SJCRH30 (cell line): Measurements from ENCODE around the gene KIAA0319L. TPM values are rescaled to one million over a fixed set of nuclear protein-coding genes. Genes with fewer than 3 reads are reported as not detected.

Source experiments
- DNase-seq, 2 experiments: peaks; one replicate each; pipeline ENCODE4 v3.0.0-alpha.2; 2015 to 2020
- H3K27ac ChIP-seq: fragments of 250-450 bp; sonication (Bioruptor Pico); 2 replicates; pipeline ENCODE4 v1.5.1; 2020; ENCODE audit warnings: mild to moderate bottlenecking, moderate library complexity
- H3K27me3 ChIP-seq: fragments of 250-450 bp; sonication (Bioruptor Pico); 2 replicates; pipeline ENCODE4 v1.5.1; 2020; ENCODE audit warnings: mild to moderate bottlenecking, moderate library complexity
- H3K36me3 ChIP-seq: fragments of 250-450 bp; sonication (Bioruptor Pico); 2 replicates; pipeline ENCODE4 v1.5.1; 2020; ENCODE audit warnings: mild to moderate bottlenecking, moderate library complexity
- H3K4me1 ChIP-seq: fragments of 250-450 bp; sonication (Bioruptor Pico); 2 replicates; pipeline ENCODE4 v1.5.1; 2020; ENCODE audit warnings: mild to moderate bottlenecking, moderate library complexity
- H3K4me3 ChIP-seq: fragments of 250-450 bp; sonication (Bioruptor Pico); 2 replicates; pipeline ENCODE4 v1.5.1; 2020; ENCODE audit warnings: mild to moderate bottlenecking, moderate library complexity
- H3K9me3 ChIP-seq: fragments of 250-450 bp; sonication (Bioruptor Pico); replicated peaks from 2 replicates; pipeline ENCODE4 v1.5.1; 2020; ENCODE audit warnings: mild to moderate bottlenecking, moderate library complexity
- total RNA-seq: library from RNA; depleted of rRNA; stranded (reverse); fragments of >200 nt; shearing (Covaris generic); gene quantifications from 2 replicates; pipeline ENCODE4 v1.2.3, GENCODE V29; 2014; rRNA removed

Gene KIAA0319L
- total RNA-seq, result 25.4 and 29.9 TPM in 2 replicates

DNA sequence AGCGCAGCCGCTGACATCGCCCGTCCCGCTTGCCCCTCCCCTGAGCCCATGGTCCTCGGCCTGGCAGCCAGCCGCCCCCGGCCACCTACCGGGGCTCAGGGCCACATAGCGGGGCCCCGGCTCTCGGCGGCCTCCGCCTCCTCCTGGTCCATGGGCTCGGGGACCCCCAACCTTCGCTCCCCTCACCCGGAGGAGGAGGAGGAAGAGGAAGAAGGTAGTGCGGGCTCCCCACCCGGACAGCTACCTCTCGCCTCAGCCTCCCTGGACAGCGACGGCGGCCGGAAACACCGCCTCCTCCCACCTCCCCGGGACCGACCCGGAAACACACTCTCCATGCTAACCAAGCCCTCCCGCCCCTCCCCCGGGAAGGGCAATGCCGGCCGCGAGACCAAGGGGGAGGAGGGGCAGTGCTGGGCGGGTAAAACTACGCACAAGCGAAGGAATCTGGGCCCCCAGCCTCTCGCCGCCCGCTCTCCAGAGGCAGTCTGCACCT, at the start of gene KIAA0319L:
Gene KIAA0319L, minus strand, starts transcription at position 286 of the 493 bp plus-strand sequence. CDS start 2,912 bp downstream, outside the sequence.
- peak; percentile 70 to 76 for DNase-seq
- H3K27me3 ChIP-seq, result no peaks in the 10 kb centered on the region
- H3K36me3 ChIP-seq, result peaks cover 4% of the 10 kb centered on the region
- peak within 1 kb of the TSS; percentile 91 for H3K27ac ChIP-seq
- peak within 1 kb of the TSS; percentile 89 for H3K4me3 ChIP-seq
- H3K4me1 ChIP-seq, result peaks cover 15% of the 10 kb centered on the region
- no peaks in the 10 kb centered on the region for H3K9me3 ChIP-seq

- Histone ChIP-seq H3K36me3 (peaks cover 74% of the 10 kb centered on the region), H3K27ac (peak overlapping the region; percentile 94), H3K27me3 (no peaks in the 10 kb centered on the region), H3K9me3 (no peaks in the 10 kb centered on the region), H3K4me3 (peak overlapping the region; percentile 3; the same call in 1 of the 2 replicates), H3K4me1 (peaks cover 49% of the 10 kb centered on the region)
- no peak for DNase-seq
Measured at GRCh38 chr1:35605867-35606182, 48.6 kb upstream of the KIAA0319L start.

DNA sequence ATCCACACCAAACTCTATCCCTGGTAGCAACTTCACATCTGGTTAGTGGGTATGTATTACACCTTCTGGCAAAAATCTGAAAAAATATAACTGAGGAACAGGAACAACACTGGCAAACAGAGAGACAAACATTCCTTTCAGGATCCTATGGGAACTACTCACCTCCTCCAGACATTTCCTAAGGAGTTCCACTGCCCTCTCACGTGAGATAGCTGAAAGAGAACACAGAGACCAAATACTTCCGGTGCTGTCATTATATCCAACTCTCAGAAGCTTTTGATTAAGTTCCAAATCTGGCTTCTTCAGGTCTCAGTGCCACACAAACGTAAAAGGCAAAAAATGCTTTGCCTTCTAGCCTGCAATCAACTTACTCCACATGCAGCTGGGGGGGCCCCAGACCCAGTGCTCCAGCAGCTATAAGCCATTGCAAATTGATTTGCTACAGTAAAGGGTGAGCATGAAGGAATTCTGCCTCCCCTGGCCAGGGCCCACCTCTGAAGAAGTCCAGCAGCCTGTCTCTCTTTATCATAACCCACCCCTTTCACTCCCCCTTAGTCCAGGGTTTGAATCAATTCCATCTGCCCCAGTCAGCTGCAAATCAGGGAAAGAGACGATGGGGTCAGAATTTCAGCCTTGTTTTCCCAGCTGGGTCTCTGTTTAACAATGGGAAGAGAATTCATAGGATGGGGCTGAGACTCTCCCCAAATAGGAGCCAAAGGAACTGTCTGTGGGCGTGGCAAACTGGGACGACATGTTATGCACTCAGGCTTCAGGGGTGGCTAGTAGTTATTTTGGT, 48.1 kb upstream of the KIAA0319L start:
- peak overlapping the region; percentile 94 for H3K27ac ChIP-seq
- DNase-seq, result peak; percentile 97 to 99
- H3K4me3 ChIP-seq, result peak overlapping the region; percentile 42
- H3K36me3 ChIP-seq, result peaks cover 76% of the 10 kb centered on the region
- H3K27me3 ChIP-seq, result no peaks in the 10 kb centered on the region
- H3K4me1 ChIP-seq, result peaks cover 54% of the 10 kb centered on the region
- H3K9me3 ChIP-seq, result no peaks in the 10 kb centered on the region

- Histone ChIP-seq H3K9me3 (no peaks in the 10 kb centered on the region), H3K4me3 (peak overlapping the region; percentile 42), H3K4me1 (peaks cover 61% of the 10 kb centered on the region), H3K27ac (peak overlapping the region; percentile 94), H3K36me3 (peaks cover 65% of the 10 kb centered on the region), H3K27me3 (no peaks in the 10 kb centered on the region)
- DNase-seq, result peak in 1 of 2 experiments; percentile 36
Measured at GRCh38 chr1:35603941-35604340, 46.7 kb upstream of the KIAA0319L start.

GRCh38 chr1:35603468-35603867, 46.3 kb upstream of the KIAA0319L start:
- Histone ChIP-seq H3K4me1 (peaks cover 66% of the 10 kb centered on the region), H3K27me3 (no peaks in the 10 kb centered on the region), H3K9me3 (no peaks in the 10 kb centered on the region), H3K27ac (peak overlapping the region; percentile 94), H3K4me3 (no peak overlapping the region), H3K36me3 (peaks cover 61% of the 10 kb centered on the region)
- DNase-seq, result peak in 1 of 2 experiments; percentile 57

- H3K27ac ChIP-seq, result peak overlapping the region; percentile 93
- no peak for DNase-seq
- H3K27me3 ChIP-seq, result no peaks in the 10 kb centered on the region
- H3K36me3 ChIP-seq, result peaks cover 52% of the 10 kb centered on the region
- H3K9me3 ChIP-seq, result no peaks in the 10 kb centered on the region
- H3K4me3 ChIP-seq, result no peak overlapping the region
- peaks cover 53% of the 10 kb centered on the region for H3K4me1 ChIP-seq
Measured at GRCh38 chr1:35600593-35600992, 43.4 kb upstream of the KIAA0319L start.

- Histone ChIP-seq H3K4me3 (no peak overlapping the region), H3K9me3 (no peaks in the 10 kb centered on the region), H3K4me1 (peaks cover 45% of the 10 kb centered on the region), H3K27ac (peak overlapping the region; percentile 93), H3K27me3 (no peaks in the 10 kb centered on the region), H3K36me3 (peaks cover 56% of the 10 kb centered on the region)
- DNase-seq, result peak; percentile 39 to 86
Measured at GRCh38 chr1:35599411-35599810, 42.2 kb upstream of the KIAA0319L start.

DNA sequence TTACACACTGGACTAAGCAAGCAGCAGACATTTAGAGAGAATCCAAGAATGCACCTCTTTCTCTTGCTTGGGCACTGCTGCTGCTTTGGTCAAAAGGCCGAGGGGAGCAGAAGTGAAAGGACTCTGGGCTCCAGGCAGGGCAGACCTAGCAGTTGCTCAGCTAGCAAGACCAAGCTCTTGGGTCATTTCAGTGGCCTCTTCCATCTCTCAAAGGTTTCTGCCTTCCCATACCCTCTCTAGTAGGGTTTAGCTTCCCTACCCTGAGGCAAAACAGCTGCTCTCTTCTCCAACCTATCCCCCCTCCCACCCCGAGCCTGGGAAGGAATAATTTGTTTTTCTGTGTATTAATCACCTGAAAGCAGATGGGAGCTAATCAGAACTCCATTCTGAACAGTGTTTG, 41.7 kb upstream of the KIAA0319L start:
- peak; percentile 93 to 98 for DNase-seq
- Histone ChIP-seq H3K4me3 (no peak overlapping the region), H3K27me3 (no peaks in the 10 kb centered on the region), H3K36me3 (peaks cover 52% of the 10 kb centered on the region), H3K9me3 (no peaks in the 10 kb centered on the region), H3K27ac (peak overlapping the region; percentile 93), H3K4me1 (peaks cover 41% of the 10 kb centered on the region)

GRCh38 chr1:35597870-35598269, 40.7 kb upstream of the KIAA0319L start:
- Histone ChIP-seq H3K9me3 (no peaks in the 10 kb centered on the region), H3K27ac (no peak overlapping the region), H3K4me1 (peaks cover 32% of the 10 kb centered on the region), H3K36me3 (peaks cover 52% of the 10 kb centered on the region), H3K4me3 (no peak overlapping the region), H3K27me3 (no peaks in the 10 kb centered on the region)
- DNase-seq, result no peak

GRCh38 chr1:35595684-35596083, 38.5 kb upstream of the KIAA0319L start:
- no peak for DNase-seq
- Histone ChIP-seq H3K4me1 (peaks cover 32% of the 10 kb centered on the region), H3K4me3 (no peak overlapping the region), H3K36me3 (peaks cover 47% of the 10 kb centered on the region), H3K9me3 (no peaks in the 10 kb centered on the region), H3K27ac (no peak overlapping the region), H3K27me3 (no peaks in the 10 kb centered on the region)

GRCh38 chr1:35594005-35594760, 37.0 kb upstream of the KIAA0319L start:
- no peak for DNase-seq
- no peak overlapping the region for H3K4me3 ChIP-seq
- H3K4me1 ChIP-seq, result peaks cover 17% of the 10 kb centered on the region
- H3K9me3 ChIP-seq, result no peaks in the 10 kb centered on the region
- H3K27me3 ChIP-seq, result no peaks in the 10 kb centered on the region
- H3K27ac ChIP-seq, result no peak overlapping the region
- peaks cover 42% of the 10 kb centered on the region for H3K36me3 ChIP-seq

GRCh38 chr1:35592991-35593769, 36.0 kb upstream of the KIAA0319L start:
- Histone ChIP-seq H3K36me3 (peaks cover 41% of the 10 kb centered on the region), H3K27me3 (no peaks in the 10 kb centered on the region), H3K27ac (no peak overlapping the region), H3K4me3 (no peak overlapping the region), H3K9me3 (no peaks in the 10 kb centered on the region), H3K4me1 (peaks cover 7% of the 10 kb centered on the region)
- DNase-seq, result no peak

DNA sequence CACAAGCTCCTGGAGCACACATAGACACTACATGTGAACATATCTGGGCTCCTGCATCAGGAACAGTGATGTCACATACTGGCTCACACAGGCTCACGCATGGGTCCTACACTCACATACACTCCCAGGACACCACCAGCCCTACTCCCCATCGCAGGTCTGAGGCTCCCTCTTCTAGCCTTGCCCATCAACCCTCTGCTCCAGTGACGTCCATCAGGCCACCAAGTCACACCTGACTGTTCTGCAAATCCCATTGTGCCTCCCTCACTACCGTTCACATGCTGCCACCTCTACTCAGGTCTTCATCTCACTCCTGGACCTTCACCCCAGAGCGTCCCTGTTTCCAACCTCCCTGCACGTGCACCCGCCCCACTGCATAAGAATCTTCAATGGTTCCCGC, 34.0 kb upstream of the KIAA0319L start:
- Histone ChIP-seq H3K36me3 (peaks cover 33% of the 10 kb centered on the region), H3K4me3 (no peak overlapping the region), H3K9me3 (no peaks in the 10 kb centered on the region), H3K27me3 (no peaks in the 10 kb centered on the region), H3K27ac (no peak overlapping the region), H3K4me1 (no peaks in the 10 kb centered on the region)
- DNase-seq, result no peak

DNA sequence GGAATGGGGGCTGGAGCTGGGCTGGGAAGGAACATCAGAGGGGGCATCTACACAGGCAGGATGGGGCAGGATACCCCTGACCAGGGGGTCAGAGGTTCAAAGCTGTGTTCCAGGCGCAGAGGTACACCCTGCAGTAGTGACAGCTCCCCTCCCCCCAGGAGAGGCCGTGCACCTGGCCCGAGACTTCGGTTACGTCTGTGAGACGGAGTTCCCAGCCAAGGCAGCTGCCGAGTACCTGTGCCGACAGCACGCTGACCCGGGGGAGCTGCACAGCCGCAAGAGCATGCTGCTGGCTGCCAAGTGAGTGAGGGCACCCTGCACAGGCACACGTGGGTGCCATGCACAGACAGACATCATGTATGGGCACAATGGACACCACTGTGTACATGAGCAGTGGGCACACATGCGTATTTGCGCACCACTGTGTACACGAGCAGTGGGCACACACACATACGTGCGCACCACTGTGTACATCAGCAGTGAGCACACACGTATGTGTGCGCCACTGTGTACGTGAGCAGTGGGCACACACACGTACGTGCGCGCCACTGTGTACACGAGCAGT, 33.4 kb upstream of the KIAA0319L start:
- peaks cover 31% of the 10 kb centered on the region for H3K36me3 ChIP-seq
- no peak for DNase-seq
- H3K4me3 ChIP-seq, result no peak overlapping the region
- H3K27me3 ChIP-seq, result no peaks in the 10 kb centered on the region
- H3K27ac ChIP-seq, result no peak overlapping the region
- no peaks in the 10 kb centered on the region for H3K4me1 ChIP-seq
- no peaks in the 10 kb centered on the region for H3K9me3 ChIP-seq
